ENCODE results near the gene ERFL. TPM values are rescaled to one million over a fixed set of nuclear protein-coding genes. Genes with fewer than 3 reads are reported as not detected.

ERFL gene
- total and polyA plus RNA-seq, 2 of the 8 experiments (the other 6 are each of a cell fraction or from before 2014, with no cell fraction given), result 0.12 TPM; not detected in 1

GRCh38 chr19:41862445-41862986 lies 65.7 kb downstream of the ERFL start:
- Histone ChIP-seq H4K20me1 (replicated peaks in 1 of 2; ENCODE audit: control insufficient read depth in 1 of 2, insufficient read depth in 2 of 2, low read length in 2 of 2) (peaks cover 28 to 29% of the 10 kb centered on the region in 2 experiments), H3K79me1 (ENCODE audit: low read depth, low read length) (peaks cover 22% of the 10 kb centered on the region), H2BK12ac (ENCODE audit: low read depth, low read length) (no peak overlapping the region), H3K36me3 (ENCODE audit: control insufficient read depth in 2 of 4, insufficient read depth in 4 of 4, low read length in 3 of 4) (peaks cover 50 to 65% (median 59%) of the 10 kb centered on the region in 4 experiments), H4K5ac (ENCODE audit: insufficient read length, low read depth, low read length) (no peak overlapping the region), H3K56ac (replicated peaks; ENCODE audit: insufficient read length, low read depth, low read length) (no peak overlapping the region), H4K8ac (ENCODE audit: extremely low read depth, insufficient read depth, low read length) (peak overlapping the region; percentile 60; the same call in 1 of the 2 replicates), H2BK15ac (ENCODE audit: low read length) (no peak overlapping the region), H3K18ac (ENCODE audit: extremely low read depth, low read length) (no peak overlapping the region), H3K4ac (replicated peaks; ENCODE audit: insufficient read length, low read depth, low read length) (no peak overlapping the region), H2BK120ac (replicated peaks; ENCODE audit: low read depth, low read length) (no peak overlapping the region), H3K27me3 (replicated peaks in 1 of 4; ENCODE audit: control insufficient read depth in 3 of 4, extremely low read depth in 1 of 4, insufficient read depth in 3 of 4, low read length in 3 of 4) (no peaks in the 10 kb centered on the region), H3K4me1 (replicated peaks in 1 of 4; ENCODE audit: control insufficient read depth in 3 of 4, insufficient read depth in 4 of 4, low read length in 3 of 4) (peaks cover 3 to 27% (median 14%) of the 10 kb centered on the region in 4 experiments), H3K79me2 (ENCODE audit: control insufficient read depth in 1 of 2, insufficient read depth in 2 of 2, low read length in 2 of 2) (peaks cover 22 to 68% of the 10 kb centered on the region in 2 experiments), H3K9me3 (ENCODE audit: insufficient read depth in 2 of 2, low read depth in 1 of 2, low read length in 1 of 2) (no peaks in the 10 kb centered on the region), H3K14ac (ENCODE audit: insufficient read length) (no peak overlapping the region), H2AK5ac (ENCODE audit: low read depth, low read length) (no peak overlapping the region), H3K27ac (ENCODE audit: low read depth, low read length) (no peak overlapping the region), H2BK5ac (ENCODE audit: low read depth, low read length) (no peak overlapping the region), H3K4me2 (ENCODE audit: insufficient read depth in 1 of 2, low read depth in 2 of 2, low read length in 2 of 2) (peak overlapping the region; percentile 92 to 97), H3K23me2 (ENCODE audit: low read depth, low read length) (peaks cover 6% of the 10 kb centered on the region), H3K4me3 (ENCODE audit: extremely low read depth in 1 of 4, insufficient read depth in 2 of 4, low read depth in 3 of 4, low read length in 4 of 4) (peak overlapping the region in 1 of 4 experiments; percentile 81; a peak in 3 of 8 replicates), H2BK20ac (ENCODE audit: low read length) (no peak overlapping the region), H3K9ac (replicated peaks in 1 of 4; ENCODE audit: extremely low read depth in 1 of 4, low read depth in 3 of 4, low read length in 3 of 4) (peak overlapping the region in 2 of 4 experiments; percentile 8 to 50; a peak in 2 of 7 replicates), H4K91ac (replicated peaks; ENCODE audit: insufficient read length, low read length) (no peak overlapping the region), H2AFZ (ENCODE audit: low read length) (no peak overlapping the region), H3K23ac (ENCODE audit: insufficient read length) (no peak overlapping the region)
- POLR2A ChIA-PET (ENCODE audit: partially characterized antibody), result interaction anchor here (0.6 to 13.9 kb wide), 21 partner anchors 11 to 1663 kb away, joined by 3 to 298 read pairs (median 4); partner anchors contain the start of genes ARHGEF1, CD79A and RABAC1
- 93% methylated on average over 2 of the region's 2 CpGs; no CpG with 5 or more reads in 1 of the 2 experiments for WGBS, 2 experiments (ENCODE audit: extremely low coverage in 1 of 2, insufficient coverage in 1 of 2, insufficient read length in 1 of 2, insufficient replicate concordance in 2 of 2, low coverage in 1 of 2, low lambda C conversion rate in 2 of 2, missing lambda C conversion rate in 1 of 2)
- FAIRE-seq (no peak), DNase-seq (ENCODE audit: low read depth in 1 of 2, low spot score in 2 of 2) (no peak)
- peak in 1 of 2 experiments; percentile 48; a peak in 1 of 3 replicates for TF ChIP-seq POLR2A (IDR thresholded peaks at IDR 0.05; ENCODE audit: control extremely low read depth in 1 of 2, low read depth in 2 of 2, low read length in 2 of 2)
- no peak for TF ChIP-seq RAD21 (IDR thresholded peaks at IDR 0.05 in 1 of 2, conservative IDR thresholded peaks at IDR 0.05 in 1 of 2; ENCODE audit: low read depth in 2 of 2, low read length in 2 of 2)
- TF ChIP-seq POLR2AphosphoS5 (IDR thresholded peaks at IDR 0.05; ENCODE audit: low read depth, low read length), result peak; percentile 72; the same call in 1 of the 2 replicates
- CTCF ChIA-PET (ENCODE audit: partially characterized antibody), result interaction anchor here (0.6 to 2.5 kb wide), 6 partner anchors 8 to 294 kb away, joined by 3 to 13 read pairs (median 4); no protein-coding TSS in a partner anchor

Measured in H1 (cell line).